HepG2 (cell line): ENCODE data around the gene FAM221B. TPM values are rescaled to one million over a fixed set of nuclear protein-coding genes. Genes with fewer than 3 reads are reported as not detected.

Experiments
- ATAC-seq: fragments of 200-7000 bp; cut with Tn5 transposase; 3 replicates; pipeline ENCODE4 v1.9.1; 2020; ENCODE audit warnings: mild to moderate bottlenecking, moderate library complexity
- BruUV-seq: library from RNA; stranded (reverse); fragments of 400-500 nt; replicated peaks from 2 replicates; lab custom pipeline; 2021; lab: Mats Ljungman, UMichigan
- CTCF ChIA-PET: fragments of 300-600 bp; formaldehyde crosslinking; extraction: SDS; loops from one replicate; lab custom pipeline; 2021; ENCODE audit warnings: low total read pairs, inconsistent platforms, low intra/inter-chr PET ratio; lab: Yijun Ruan, JAX
- POLR2A ChIA-PET: fragments of 350-600 bp; sonication (Branson Sonifier 250); formaldehyde crosslinking; loops from one replicate; lab custom pipeline; 2020; ENCODE audit warnings: antibody characterized with exemption, inconsistent platforms; lab: Yijun Ruan, JAX
- DNase-seq: peaks from one replicate; pipeline ENCODE4 v3.0.0-alpha.2; 2015; ENCODE audit warnings: low spot score
- FAIRE-seq: peaks from 3 replicates; lab custom pipeline; 2011; peaks lifted over from hg19 to GRCh38; lab: Jason Lieb, UNC
- H2AFZ ChIP-seq: one replicate; pipeline ENCODE4 v1.6.1; 2011; ENCODE audit warnings: low read length, inconsistent platforms
- H3K27ac ChIP-seq: fragments of 300-600 bp; 3 replicates; pipeline ENCODE4 v1.8.0; 2011; ENCODE audit warnings: mixed run types, mild to moderate bottlenecking, mixed read lengths, low read length, inconsistent platforms; ENCODE audit not compliant: insufficient read depth; ENCODE audit errors: extremely low read length
- H3K27me3 ChIP-seq, 2 experiments: fragments of 200-600 bp in 1 of 2; 2 replicates in 1 of 2; 3 replicates in 1 of 2; pipeline versions ENCODE4 v1.6.0 to v1.8.0; 2011; ENCODE audit warnings: low read length in 2 of 2, mild to moderate bottlenecking in 2 of 2, moderate library complexity in 2 of 2, inconsistent platforms in 1 of 2; ENCODE audit not compliant: insufficient read depth in 2 of 2, control insufficient read depth in 1 of 2
- H3K36me3 ChIP-seq, 2 experiments: fragments of 200-600 bp in 1 of 2; replicated peaks in 1 of 2; 2 replicates in 1 of 2; 3 replicates in 1 of 2; pipeline versions ENCODE4 v1.5.1 to v1.8.0; 2011; ENCODE audit warnings: low read length in 2 of 2, inconsistent platforms in 1 of 2; ENCODE audit not compliant: insufficient read depth in 2 of 2, control insufficient read depth in 1 of 2
- H3K4me1 ChIP-seq: 2 replicates; pipeline ENCODE4 v1.5.1; 2012; ENCODE audit warnings: low read length, inconsistent platforms; ENCODE audit not compliant: insufficient read depth
- H3K4me2 ChIP-seq: 2 replicates; pipeline ENCODE4 v1.6.0; 2011; ENCODE audit warnings: low read depth, low read length, inconsistent platforms
- H3K4me3 ChIP-seq, 3 experiments: fragments of 200-600 bp in 1 of 3; sonication (generic), shearing (Covaris generic) in 1 of 3; replicated peaks in 1 of 3; 2 replicates each; pipeline ENCODE4 v1.5.1; 2011 to 2016; ENCODE audit warnings: low read length in 3 of 3, inconsistent platforms in 2 of 3, low read depth in 2 of 3, mild to moderate bottlenecking in 2 of 3, control low read depth in 1 of 3, mixed read lengths in 1 of 3; ENCODE audit not compliant: insufficient read depth in 1 of 3
- H3K79me2 ChIP-seq: one replicate; pipeline ENCODE4 v1.6.1; 2011; ENCODE audit warnings: low read length, inconsistent platforms; ENCODE audit not compliant: insufficient read depth
- H3K9ac ChIP-seq: 2 replicates; pipeline ENCODE4 v1.6.0; 2011; ENCODE audit warnings: mild to moderate bottlenecking, low read depth, low read length, inconsistent platforms; ENCODE audit not compliant: insufficient read depth
- H3K9me3 ChIP-seq: 2 replicates; pipeline ENCODE4 v1.5.1; 2012; ENCODE audit warnings: mild to moderate bottlenecking, low read length
- H4K20me1 ChIP-seq: 2 replicates; pipeline ENCODE4 v1.6.0; 2011; ENCODE audit warnings: inconsistent platforms, mild to moderate bottlenecking, low read length, moderate library complexity; ENCODE audit not compliant: insufficient read depth
- AGO1 ChIP-seq: fragments of 200-400 bp; formaldehyde crosslinking; IDR thresholded peaks from 2 replicates; pipeline ENCODE4 v1.6.1; 2017; ENCODE audit warnings: mild to moderate bottlenecking, low read depth, low read length, moderate library complexity; ENCODE audit not compliant: poor library complexity, severe bottlenecking
- CCDC6 ChIP-seq: sonication (generic); formaldehyde crosslinking; IDR thresholded peaks from 2 replicates; pipeline ENCODE4 v1.8.1; 2022; ENCODE audit warnings: mild to moderate bottlenecking, missing genetic modification reagents, moderate library complexity
- HNRNPLL ChIP-seq: fragments of 200-400 bp; formaldehyde crosslinking; IDR thresholded peaks from 2 replicates; pipeline ENCODE4 v1.6.1; 2017; ENCODE audit warnings: mild to moderate bottlenecking, low read depth, low read length; ENCODE audit not compliant: poor library complexity, severe bottlenecking
- KAT2B ChIP-seq: fragments of 150-350 bp; IDR thresholded peaks from 2 replicates; pipeline ENCODE4 v1.6.1; 2014; ENCODE audit warnings: low read depth, low read length, borderline replicate concordance
- MIER2 ChIP-seq: IDR thresholded peaks from 2 replicates; pipeline ENCODE4 v1.6.1; 2016; ENCODE audit warnings: missing biosample characterization, missing genetic modification reagents
- SALL1 ChIP-seq: sonication (generic); formaldehyde crosslinking; IDR thresholded peaks from 2 replicates; pipeline ENCODE4 v1.8.0; 2022; ENCODE audit warnings: mild to moderate bottlenecking, missing genetic modification reagents
- ZC3H13 ChIP-seq: sonication (generic); formaldehyde crosslinking; IDR thresholded peaks from 2 replicates; pipeline ENCODE4 v1.8.1; 2023; ENCODE audit warnings: mild to moderate bottlenecking, missing genetic modification reagents, moderate library complexity
- ZNF235 ChIP-seq: sonication (generic); formaldehyde crosslinking; IDR thresholded peaks from 2 replicates; pipeline ENCODE4 v1.8.1; 2023; ENCODE audit warnings: mild to moderate bottlenecking, missing genetic modification reagents, borderline replicate concordance
- ZNF33B ChIP-seq: sonication (generic); formaldehyde crosslinking; IDR thresholded peaks from 2 replicates; pipeline ENCODE4 v1.5.1; 2020; ENCODE audit warnings: mild to moderate bottlenecking, missing genetic modification reagents
- ZNF44 ChIP-seq: sonication (generic); formaldehyde crosslinking; IDR thresholded peaks from 2 replicates; pipeline ENCODE4 v1.5.1; 2020; ENCODE audit warnings: mild to moderate bottlenecking, missing genetic modification reagents
- ZNF547 ChIP-seq: sonication (generic); formaldehyde crosslinking; IDR thresholded peaks from 2 replicates; pipeline ENCODE4 v1.5.1; 2020; ENCODE audit warnings: mild to moderate bottlenecking, missing genetic modification reagents
- WGBS: methylation state at CpG from one replicate; pipeline ENCODE4 v1.1.6; 2017; ENCODE audit warnings: low lambda C conversion rate; 5-methylcytosine and 5-hydroxymethylcytosine counted together
- in situ Hi-C: cut with HindIII; loops from 2 replicates; pipeline ENCODE4 v1.10.0; 2017; ENCODE audit warnings: low pct_unique_long_range_greater_than_20kb; ENCODE audit not compliant: extremely low pct_ligation_motif_present
- intact Hi-C: fragments of 100-400 bp; cut with micrococcal nuclease; formaldehyde crosslinking; loops from one replicate; pipeline ENCODE4 v1.10.0; 2022; ENCODE audit not compliant: unreplicated experiment
- polyA plus RNA-seq, 8 experiments: library from polyadenylated mRNA; depleted of rRNA in 3 of 8; stranded (reverse) in 7 of 8; unstranded in 1 of 8; fragments of >200 nt; fragmentation: Illumina TruSeq in 4 of 8; extraction: Trizol in 4 of 8; gene quantifications; 2 replicates each; pipeline versions ENCODE4 v1.2.1 to v1.2.3, GENCODE V29; 2011 to 2016; ENCODE audit warnings: low read depth in 4 of 8, missing spikeins in 1 of 8, mixed read lengths in 1 of 8; ENCODE audit not compliant: insufficient read depth in 1 of 8
- total RNA-seq, 5 experiments: library from RNA; depleted of rRNA; stranded (reverse); fragments of >200 nt; fragmentation: Illumina TruSeq; extraction: Trizol; gene quantifications; 2 replicates each; pipeline ENCODE4 v1.2.3, GENCODE V29; 2016; ENCODE audit warnings: low read depth in 1 of 5
- TF ChIP-seq, protein P1 (sequence below): sonication (generic); formaldehyde crosslinking; IDR thresholded peaks from 2 replicates; pipeline ENCODE4 v1.5.1; 2020; ENCODE audit warnings: mild to moderate bottlenecking, missing genetic modification reagents, borderline replicate concordance
- TF ChIP-seq, protein P2 (sequence below): sonication (generic); formaldehyde crosslinking; IDR thresholded peaks from 2 replicates; pipeline ENCODE4 v1.4.0; 2020; ENCODE audit warnings: missing genetic modification reagents

The FAM221B gene
- total and polyA plus RNA-seq, 2 of the 13 experiments (the other 11 are each of a cell fraction or from before 2014, with no cell fraction given), result not detected

DNA sequence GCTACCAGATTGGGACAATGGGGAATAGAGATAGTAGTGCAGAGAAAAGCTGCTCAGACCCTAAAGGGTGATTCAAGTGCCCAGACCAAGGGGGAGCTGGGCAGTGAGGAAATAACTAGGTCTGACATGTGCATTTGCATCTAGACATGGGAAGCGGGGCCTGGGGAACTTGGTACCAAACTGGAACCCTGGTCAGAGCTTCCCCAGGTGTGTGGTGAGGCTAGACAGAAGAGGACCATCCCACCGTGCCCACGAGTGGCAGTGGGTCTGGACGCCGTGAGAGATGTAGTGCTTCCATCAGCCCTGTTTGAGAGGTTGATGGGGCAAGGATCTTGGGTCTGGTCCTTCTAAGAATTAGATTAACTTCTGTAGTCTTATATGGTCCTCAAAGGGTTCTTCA, 8.1 kb upstream of the FAM221B start:
- H3K4me2 ChIP-seq, result no peak overlapping the region
- H3K27ac ChIP-seq, result no peak overlapping the region
- peaks cover 44% of the 10 kb centered on the region for H3K4me1 ChIP-seq
- H3K79me2 ChIP-seq, result no peaks in the 10 kb centered on the region
- in situ Hi-C loops (no loop called here), intact Hi-C loops (no loop called here)
- no peaks in the 10 kb centered on the region for H3K9me3 ChIP-seq
- no peaks in the 10 kb centered on the region for H4K20me1 ChIP-seq
- TF ChIP-seq, protein P1, sequence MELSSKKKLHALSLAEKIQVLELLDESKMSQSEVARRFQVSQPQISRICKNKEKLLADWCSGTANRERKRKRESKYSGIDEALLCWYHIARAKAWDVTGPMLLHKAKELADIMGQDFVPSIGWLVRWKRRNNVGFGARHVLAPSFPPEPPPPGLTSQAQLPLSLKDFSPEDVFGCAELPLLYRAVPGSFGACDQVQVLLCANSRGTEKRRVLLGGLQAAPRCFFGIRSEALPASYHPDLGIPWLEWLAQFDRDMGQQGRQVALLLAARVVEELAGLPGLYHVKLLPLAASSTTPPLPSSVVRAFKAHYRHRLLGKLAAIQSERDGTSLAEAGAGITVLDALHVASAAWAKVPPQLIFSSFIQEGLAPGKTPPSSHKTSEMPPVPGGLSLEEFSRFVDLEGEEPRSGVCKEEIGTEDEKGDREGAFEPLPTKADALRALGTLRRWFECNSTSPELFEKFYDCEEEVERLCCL (CRISPR knock-in tag), result no peak
- TF ChIP-seq AGO1 (no peak), ZNF44 (no peak), ZNF33B (no peak), ZNF235 (CRISPR knock-in tag) (no peak), CCDC6 (no peak), SALL1 (CRISPR knock-in tag) (no peak), HNRNPLL (no peak), ZC3H13 (CRISPR knock-in tag) (no peak), ZNF547 (no peak), KAT2B (no peak), MIER2 (CRISPR knock-in tag) (no peak)
- TF ChIP-seq, protein P2, sequence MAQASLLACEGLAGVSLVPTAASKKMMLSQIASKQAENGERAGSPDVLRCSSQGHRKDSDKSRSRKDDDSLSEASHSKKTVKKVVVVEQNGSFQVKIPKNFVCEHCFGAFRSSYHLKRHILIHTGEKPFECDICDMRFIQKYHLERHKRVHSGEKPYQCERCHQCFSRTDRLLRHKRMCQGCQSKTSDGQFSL (CRISPR knock-in tag), result no peak
- H3K9ac ChIP-seq, result no peak overlapping the region
- no peak overlapping the region for H3K4me3 ChIP-seq
- no TSS peak for BruUV-seq
- H2AFZ ChIP-seq, result no peak overlapping the region
- no peak for FAIRE-seq
- no peaks in the 10 kb centered on the region; a peak in 1 of 5 replicates for H3K27me3 ChIP-seq
- WGBS, result 88% methylated on average over 5 of the region's 5 CpGs
- no peak for DNase-seq
- ChIA-PET CTCF (no interaction called here), POLR2A (interaction anchor here (1.3 to 2.3 kb wide), 2 partner anchors 22 to 44 kb away, joined by 4 to 9 read pairs; partner anchors contain the start of gene HINT2)
- no peaks in the 10 kb centered on the region for H3K36me3 ChIP-seq
- ATAC-seq, result no peak
